ENCODE results near the gene SCD5. TPM values are rescaled to one million over a fixed set of nuclear protein-coding genes. Genes with fewer than 3 reads are reported as not detected.

SCD5 gene
- total RNA-seq, 2 donors from 2014 or later: 7.3 to 18.5 TPM

DNA sequence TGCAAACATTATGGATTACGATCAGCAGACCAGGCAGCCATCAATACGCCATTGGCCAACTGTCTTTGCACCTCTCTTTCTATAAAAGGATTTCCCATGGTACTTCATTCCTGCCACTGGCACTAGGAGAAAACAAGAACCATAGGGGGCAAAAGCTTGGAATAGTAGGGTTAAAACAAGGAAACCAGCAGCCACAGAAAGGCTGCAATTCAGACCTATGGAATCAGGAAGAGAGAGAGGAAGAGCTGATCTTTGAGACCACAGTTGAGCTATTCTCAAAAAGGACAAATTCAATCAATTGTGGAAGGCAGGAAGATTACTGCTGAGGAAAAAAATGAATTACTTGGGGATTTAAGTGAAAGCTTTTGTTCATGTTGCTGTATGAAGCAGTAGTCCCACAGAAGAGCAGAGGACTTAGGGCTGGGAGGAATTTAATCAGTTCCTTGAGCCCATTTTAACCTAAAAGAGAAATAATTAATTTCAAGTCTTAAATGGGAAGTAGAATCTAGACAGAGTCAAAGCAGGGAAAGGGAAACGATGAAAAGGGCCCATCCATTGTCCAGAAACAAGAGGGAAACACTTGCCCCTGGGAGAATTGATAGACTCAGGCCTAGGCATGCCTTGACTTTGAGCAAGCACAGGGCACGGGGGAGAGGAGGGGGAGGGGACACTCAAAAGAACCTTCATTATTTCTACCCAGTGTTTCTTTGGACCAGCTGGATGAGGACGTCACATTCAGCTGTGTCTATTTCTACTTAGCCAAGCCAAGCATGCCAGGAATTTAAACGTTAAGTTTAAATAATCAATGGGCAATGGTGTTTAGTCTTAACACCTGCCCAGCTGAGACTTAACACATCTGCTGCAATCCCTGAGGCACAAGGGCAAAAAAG, 50.7 kb downstream of the SCD5 start:
- Histone ChIP-seq H3K4me3 (no peak overlapping the region), H3K9me3 (no peaks in the 10 kb centered on the region), H3K27ac (no peak overlapping the region), H3K4me1 (ENCODE audit: control insufficient read depth in 1 of 2, low read depth in 2 of 2) (peaks cover 1 to 3% of the 10 kb centered on the region in 2 donors), H3K27me3 (replicated peaks; ENCODE audit: insufficient read depth) (no peaks in the 10 kb centered on the region), H3K36me3 (no peaks in the 10 kb centered on the region)
- DNase-seq (ENCODE audit: low spot score) (no peak), ATAC-seq (ENCODE audit: insufficient number of reproducible peaks, low FRiP score, low read depth) (no peak)
- TF ChIP-seq, protein P1, sequence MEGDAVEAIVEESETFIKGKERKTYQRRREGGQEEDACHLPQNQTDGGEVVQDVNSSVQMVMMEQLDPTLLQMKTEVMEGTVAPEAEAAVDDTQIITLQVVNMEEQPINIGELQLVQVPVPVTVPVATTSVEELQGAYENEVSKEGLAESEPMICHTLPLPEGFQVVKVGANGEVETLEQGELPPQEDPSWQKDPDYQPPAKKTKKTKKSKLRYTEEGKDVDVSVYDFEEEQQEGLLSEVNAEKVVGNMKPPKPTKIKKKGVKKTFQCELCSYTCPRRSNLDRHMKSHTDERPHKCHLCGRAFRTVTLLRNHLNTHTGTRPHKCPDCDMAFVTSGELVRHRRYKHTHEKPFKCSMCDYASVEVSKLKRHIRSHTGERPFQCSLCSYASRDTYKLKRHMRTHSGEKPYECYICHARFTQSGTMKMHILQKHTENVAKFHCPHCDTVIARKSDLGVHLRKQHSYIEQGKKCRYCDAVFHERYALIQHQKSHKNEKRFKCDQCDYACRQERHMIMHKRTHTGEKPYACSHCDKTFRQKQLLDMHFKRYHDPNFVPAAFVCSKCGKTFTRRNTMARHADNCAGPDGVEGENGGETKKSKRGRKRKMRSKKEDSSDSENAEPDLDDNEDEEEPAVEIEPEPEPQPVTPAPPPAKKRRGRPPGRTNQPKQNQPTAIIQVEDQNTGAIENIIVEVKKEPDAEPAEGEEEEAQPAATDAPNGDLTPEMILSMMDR (IDR thresholded peaks at IDR 0.05): no peak

DNA sequence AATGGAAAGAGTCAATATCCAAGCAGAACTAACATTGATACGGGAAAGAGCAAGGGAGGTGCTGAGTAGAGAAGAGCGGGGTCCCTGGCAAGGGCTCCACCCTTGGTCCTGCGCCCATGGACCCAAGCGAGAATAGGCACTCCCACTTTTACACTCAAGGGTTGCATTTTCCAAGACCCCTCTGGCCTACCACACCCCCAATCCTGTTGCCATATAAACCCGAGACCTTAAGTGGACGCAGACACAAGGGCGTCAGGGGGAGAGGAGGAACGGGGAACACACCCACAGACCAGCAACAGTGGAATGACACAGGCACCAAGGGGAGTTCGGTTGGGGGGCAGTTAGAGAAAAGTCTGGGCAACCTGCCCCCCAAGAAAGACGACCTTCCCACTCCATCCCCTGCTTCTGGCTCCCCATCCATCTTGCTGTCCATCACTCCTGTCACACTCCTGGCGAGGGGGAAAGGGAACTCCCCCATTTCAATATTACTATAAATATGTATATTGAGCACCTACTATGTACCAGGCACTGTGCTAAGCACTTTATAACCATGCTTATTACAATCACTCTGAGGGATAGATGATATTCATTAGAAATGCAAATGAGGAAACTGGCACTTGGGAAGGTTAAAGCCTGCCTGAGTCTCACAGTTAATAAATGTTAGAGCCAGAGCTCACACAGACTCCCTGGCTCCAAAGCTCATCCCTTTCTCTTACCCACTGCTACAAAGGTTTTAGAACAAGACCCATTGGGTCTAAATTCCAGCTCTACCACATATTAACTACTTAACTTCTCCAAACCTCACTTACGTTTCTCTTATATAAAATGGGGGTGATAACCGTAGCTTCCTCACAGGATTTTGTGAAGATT, 51.7 kb downstream of the SCD5 start:
- H3K36me3 ChIP-seq: no peaks in the 10 kb centered on the region
- DNase-seq (ENCODE audit: low spot score) (no peak), ATAC-seq (ENCODE audit: insufficient number of reproducible peaks, low FRiP score, low read depth) (no peak)
- peaks cover 0 to 3% of the 10 kb centered on the region in 2 donors for H3K4me1 ChIP-seq (ENCODE audit: control insufficient read depth in 1 of 2, low read depth in 2 of 2)
- TF ChIP-seq, protein P1 (IDR thresholded peaks at IDR 0.05): no peak
- H3K4me3 ChIP-seq: no peak overlapping the region
- no peak overlapping the region for H3K27ac ChIP-seq
- H3K9me3 ChIP-seq: no peaks in the 10 kb centered on the region
- H3K27me3 ChIP-seq (replicated peaks; ENCODE audit: insufficient read depth): no peaks in the 10 kb centered on the region

DNA sequence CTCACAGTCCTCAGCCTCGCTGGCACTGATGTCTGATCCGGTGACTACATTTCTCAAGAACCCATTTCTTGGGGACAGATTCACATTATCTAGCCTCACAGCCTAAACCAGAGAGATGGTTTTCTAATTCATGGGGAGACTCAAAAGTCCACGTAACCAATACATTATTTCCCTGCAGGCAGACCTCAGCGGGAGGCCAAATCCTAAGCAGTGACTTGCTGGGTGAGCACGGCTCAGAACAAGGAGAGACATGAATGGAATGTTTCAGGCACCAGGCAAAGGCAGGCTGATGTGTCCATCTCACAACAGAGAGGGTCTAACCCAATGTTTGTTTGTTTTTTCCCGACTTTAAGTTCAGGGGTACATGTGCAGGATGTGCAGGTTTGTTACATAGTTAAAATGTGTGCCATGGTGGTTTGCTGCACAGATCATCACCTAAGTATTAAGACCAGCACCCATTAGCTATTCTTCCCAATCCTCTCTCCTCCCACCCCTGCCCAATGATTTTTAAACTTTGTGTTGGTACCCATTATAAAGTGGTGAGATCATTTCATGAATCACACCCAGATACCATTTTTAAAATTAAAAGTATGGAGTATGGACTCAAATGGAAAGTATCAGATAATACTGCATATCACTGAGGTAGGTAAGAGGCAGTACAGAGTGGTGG, 53.3 kb downstream of the SCD5 start:
- TF ChIP-seq, protein P1 (IDR thresholded peaks at IDR 0.05): no peak
- no peaks in the 10 kb centered on the region for H3K4me1 ChIP-seq (ENCODE audit: control insufficient read depth in 1 of 2, low read depth in 2 of 2)
- H3K27ac ChIP-seq: no peak overlapping the region
- no peak for DNase-seq (ENCODE audit: low spot score)
- ATAC-seq (ENCODE audit: insufficient number of reproducible peaks, low FRiP score, low read depth): no peak
- H3K36me3 ChIP-seq: no peaks in the 10 kb centered on the region
- H3K9me3 ChIP-seq: no peaks in the 10 kb centered on the region
- no peak overlapping the region for H3K4me3 ChIP-seq
- no peaks in the 10 kb centered on the region for H3K27me3 ChIP-seq (replicated peaks; ENCODE audit: insufficient read depth)

DNA sequence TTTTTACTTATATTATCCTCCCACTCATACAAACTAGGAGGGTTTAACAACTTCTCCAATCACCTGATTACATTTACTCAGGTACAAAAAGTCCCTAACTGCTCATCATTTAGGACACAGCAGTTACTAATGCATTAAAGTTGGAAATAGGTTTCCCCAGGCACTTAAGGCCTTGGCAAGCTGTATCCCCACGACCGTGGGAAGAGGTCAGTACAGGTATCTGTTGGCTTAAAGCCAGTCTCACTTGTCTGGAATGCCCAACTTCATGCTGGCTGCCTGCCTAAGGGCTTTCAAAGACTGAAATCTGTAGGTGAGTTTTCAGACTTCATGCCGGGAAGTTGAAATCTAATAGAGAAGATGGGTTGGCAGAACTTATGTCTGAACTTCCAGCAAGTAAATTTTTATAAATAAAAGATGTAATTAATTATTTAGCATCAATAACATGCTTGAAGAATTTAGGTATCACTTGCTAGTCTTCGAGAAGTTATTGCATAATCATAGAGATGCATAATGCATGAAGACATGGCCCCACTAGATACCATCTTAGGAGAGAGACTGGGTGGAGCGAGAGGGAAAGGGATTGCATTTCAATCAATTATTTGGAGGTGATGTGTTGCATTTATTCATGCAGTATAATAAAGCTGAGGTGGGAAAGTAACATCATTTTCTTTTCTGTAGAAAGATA, 54.2 kb downstream of the SCD5 start:
- TF ChIP-seq, protein P1 (IDR thresholded peaks at IDR 0.05): no peak
- H3K27ac ChIP-seq: no peak overlapping the region
- H3K4me1 ChIP-seq (ENCODE audit: control insufficient read depth in 1 of 2, low read depth in 2 of 2): no peaks in the 10 kb centered on the region
- no peaks in the 10 kb centered on the region for H3K9me3 ChIP-seq
- no peaks in the 10 kb centered on the region for H3K36me3 ChIP-seq
- H3K27me3 ChIP-seq (replicated peaks; ENCODE audit: insufficient read depth): no peaks in the 10 kb centered on the region
- no peak for DNase-seq (ENCODE audit: low spot score)
- no peak overlapping the region for H3K4me3 ChIP-seq
- ATAC-seq (ENCODE audit: insufficient number of reproducible peaks, low FRiP score, low read depth): no peak

Measured in thoracic aorta (tissue), 2 donors.